Subcutaneous abdominal adipose tissue (tissue), 5 donors: ENCODE results near the gene NPPC.

ENCODE experiments used
- H3K27ac ChIP-seq: one replicate; pipeline ENCODE4 v1.7.0; 2013; ENCODE audit warnings: low read depth, mild to moderate bottlenecking, inconsistent platforms, low read length, moderate library complexity
- H3K27me3 ChIP-seq, 5 donors: one replicate each; pipeline ENCODE4 v1.7.0; 2013; ENCODE audit warnings: low read length in 5 of 5, inconsistent platforms in 1 of 5; ENCODE audit not compliant: control insufficient read depth in 5 of 5, insufficient read depth in 4 of 5
- H3K36me3 ChIP-seq, 5 donors: one replicate each; pipeline ENCODE4 v1.7.0; 2013; ENCODE audit warnings: low read length in 5 of 5; ENCODE audit not compliant: control insufficient read depth in 5 of 5, insufficient read depth in 5 of 5
- H3K4me1 ChIP-seq, 5 donors: one replicate each; pipeline ENCODE4 v1.7.0; 2013; ENCODE audit warnings: low read length in 5 of 5, mild to moderate bottlenecking in 3 of 5, moderate library complexity in 1 of 5; ENCODE audit not compliant: control insufficient read depth in 5 of 5, insufficient read depth in 5 of 5
- H3K4me3 ChIP-seq, 5 donors: one replicate each; pipeline ENCODE4 v1.7.0; 2013; ENCODE audit warnings: low read length in 5 of 5, low read depth in 1 of 5
- H3K9ac ChIP-seq, 5 donors: one replicate each; pipeline ENCODE4 v1.7.0; 2013; ENCODE audit warnings: low read length in 5 of 5, mild to moderate bottlenecking in 4 of 5, moderate library complexity in 3 of 5
- H3K9me3 ChIP-seq, 5 donors: one replicate each; pipeline ENCODE4 v1.7.0; 2013; ENCODE audit warnings: low read length in 5 of 5; ENCODE audit not compliant: control insufficient read depth in 5 of 5
- donor health status: healthy.
- donor health status: healthy.
- donor health status: healthy.
- donor health status: healthy.
- donor health status: healthy.

The NPPC gene

GRCh38 chr2:231926180-231926741 lies at the start of gene NPPC:
Gene NPPC, minus strand, starts transcription at chr2:231926396. Its CDS starts 147 bp downstream, at chr2:231926249.
- Histone ChIP-seq H3K36me3 (no peaks in the 10 kb centered on the region), H3K4me3 (peak within 1 kb of the TSS in 4 of 5 donors; percentile 49 to 63 (median 54)), H3K27ac (no peak within 1 kb of the TSS), H3K9ac (no peak within 1 kb of the TSS), H3K9me3 (no peaks in the 10 kb centered on the region), H3K27me3 (peaks cover 36 to 84% (median 63%) of the 10 kb centered on the region in 5 donors), H3K4me1 (peaks cover 0 to 35% (median 30%) of the 10 kb centered on the region in 5 donors)

GRCh38 chr2:231975001-231975400 lies 48.8 kb upstream of the NPPC start:
- Histone ChIP-seq H3K36me3 (no peaks in the 10 kb centered on the region), H3K4me1 (peaks cover 0 to 7% (median 0%) of the 10 kb centered on the region in 5 donors), H3K4me3 (no peak overlapping the region), H3K9me3 (no peaks in the 10 kb centered on the region), H3K9ac (no peak overlapping the region), H3K27ac (no peak overlapping the region), H3K27me3 (no peaks in the 10 kb centered on the region)

- peaks cover 0 to 2% (median 0%) of the 10 kb centered on the region in 5 donors for H3K36me3 ChIP-seq
- no peak overlapping the region for H3K4me3 ChIP-seq
- H3K27ac ChIP-seq = no peak overlapping the region
- no peak overlapping the region for H3K9ac ChIP-seq
- H3K27me3 ChIP-seq = no peaks in the 10 kb centered on the region
- H3K4me1 ChIP-seq = peaks cover 0 to 7% (median 0%) of the 10 kb centered on the region in 5 donors
- H3K9me3 ChIP-seq = no peaks in the 10 kb centered on the region
These were observed 44.3 kb upstream of the NPPC start for GRCh38 chr2:231970461-231970860.

GRCh38 chr2:231968820-231969219 lies 42.6 kb upstream of the NPPC start:
- H3K4me3 ChIP-seq = no peak overlapping the region
- peaks cover 0 to 2% (median 0%) of the 10 kb centered on the region in 5 donors for H3K36me3 ChIP-seq
- H3K27me3 ChIP-seq = no peaks in the 10 kb centered on the region
- H3K9me3 ChIP-seq = no peaks in the 10 kb centered on the region
- H3K9ac ChIP-seq = no peak overlapping the region
- no peak overlapping the region for H3K27ac ChIP-seq
- peaks cover 0 to 4% (median 0%) of the 10 kb centered on the region in 5 donors for H3K4me1 ChIP-seq

GRCh38 chr2:231966886-231967285 lies 40.7 kb upstream of the NPPC start:
- Histone ChIP-seq H3K27me3 (no peaks in the 10 kb centered on the region), H3K36me3 (peaks cover 0 to 2% (median 0%) of the 10 kb centered on the region in 5 donors), H3K9ac (no peak overlapping the region), H3K4me3 (no peak overlapping the region), H3K4me1 (peaks cover 0 to 12% (median 4%) of the 10 kb centered on the region in 5 donors), H3K27ac (no peak overlapping the region), H3K9me3 (no peaks in the 10 kb centered on the region)

GRCh38 chr2:231965102-231965501 lies 38.9 kb upstream of the NPPC start:
- no peak overlapping the region for H3K27ac ChIP-seq
- H3K4me1 ChIP-seq = peaks cover 0 to 21% (median 12%) of the 10 kb centered on the region in 5 donors
- no peak overlapping the region for H3K9ac ChIP-seq
- no peaks in the 10 kb centered on the region for H3K27me3 ChIP-seq
- no peaks in the 10 kb centered on the region for H3K9me3 ChIP-seq
- no peak overlapping the region for H3K4me3 ChIP-seq
- peaks cover 0 to 2% (median 0%) of the 10 kb centered on the region in 5 donors for H3K36me3 ChIP-seq

- peak within 1 kb of the TSS; percentile 56 to 99 (median 94) for H3K9ac ChIP-seq
- H3K27ac ChIP-seq = peak within 1 kb of the TSS; percentile 57
- no peaks in the 10 kb centered on the region for H3K9me3 ChIP-seq
- H3K4me1 ChIP-seq = peaks cover 0 to 18% (median 12%) of the 10 kb centered on the region in 5 donors
- H3K4me3 ChIP-seq = peak within 1 kb of the TSS; percentile 92 to 99 (median 97)
- H3K27me3 ChIP-seq = no peaks in the 10 kb centered on the region
- peaks cover 0 to 2% (median 0%) of the 10 kb centered on the region in 5 donors for H3K36me3 ChIP-seq
These were observed 35.4 kb upstream of the NPPC start, which contains the start of gene DIS3L2 for GRCh38 chr2:231961349-231962166. Gene DIS3L2, plus strand, starts transcription at chr2:231961713. Its CDS starts 53,215 bp downstream, at chr2:232014928.

GRCh38 chr2:231960810-231961348 lies 34.7 kb upstream of the NPPC start:
- H3K4me3 ChIP-seq = peak overlapping the region; percentile 91 to 99 (median 97)
- peaks cover 0 to 18% (median 12%) of the 10 kb centered on the region in 5 donors for H3K4me1 ChIP-seq
- H3K9ac ChIP-seq = peak overlapping the region in 4 of 5 donors; percentile 90 to 99 (median 96)
- H3K36me3 ChIP-seq = peaks cover 0 to 1% (median 0%) of the 10 kb centered on the region in 5 donors
- H3K27ac ChIP-seq = peak overlapping the region; percentile 57
- H3K9me3 ChIP-seq = no peaks in the 10 kb centered on the region
- peaks cover 0 to 6% (median 0%) of the 10 kb centered on the region in 5 donors for H3K27me3 ChIP-seq

GRCh38 chr2:231957913-231958763 lies 31.9 kb upstream of the NPPC start:
- Histone ChIP-seq H3K4me1 (peaks cover 0 to 18% (median 12%) of the 10 kb centered on the region in 5 donors), H3K9me3 (no peaks in the 10 kb centered on the region), H3K27ac (no peak overlapping the region), H3K4me3 (no peak overlapping the region), H3K27me3 (peaks cover 0 to 7% (median 0%) of the 10 kb centered on the region in 5 donors), H3K9ac (no peak overlapping the region), H3K36me3 (no peaks in the 10 kb centered on the region)
